ENCODE data around the gene RNF31. TPM values are rescaled to one million over a fixed set of nuclear protein-coding genes. Genes with fewer than 3 reads are reported as not detected.
"Not testable (repeated sequence)": the region's sequence is repeated elsewhere in the genome, so short reads cannot be mapped to it uniquely, and the experiment has no call there.

RNF31 gene
- total RNA-seq, 1 donor from 2014 or later = 80.4 TPM

DNA sequence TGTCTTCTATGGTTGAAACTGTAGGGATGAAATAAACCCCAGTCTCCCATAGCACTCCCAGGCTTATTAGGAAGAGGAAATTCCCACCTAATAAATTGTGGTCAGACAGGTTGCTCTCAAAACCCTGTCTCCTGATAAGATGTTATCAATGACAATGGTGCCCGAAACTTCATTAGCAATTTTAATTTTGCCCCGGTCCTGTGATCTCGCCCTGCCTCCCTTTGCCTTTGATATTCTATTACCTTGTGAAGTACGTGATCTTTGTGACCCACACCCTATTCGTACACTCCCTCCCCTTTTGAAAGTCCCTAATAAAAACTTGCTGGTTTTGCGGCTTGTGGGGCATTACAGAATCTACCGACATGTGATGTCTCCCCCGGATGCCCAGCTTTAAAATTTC lies 55.2 kb downstream of the RNF31 start:
- H3K4me1 Mint-ChIP-seq (ENCODE audit: low read depth) = peaks cover 12% of the 10 kb centered on the region

DNA sequence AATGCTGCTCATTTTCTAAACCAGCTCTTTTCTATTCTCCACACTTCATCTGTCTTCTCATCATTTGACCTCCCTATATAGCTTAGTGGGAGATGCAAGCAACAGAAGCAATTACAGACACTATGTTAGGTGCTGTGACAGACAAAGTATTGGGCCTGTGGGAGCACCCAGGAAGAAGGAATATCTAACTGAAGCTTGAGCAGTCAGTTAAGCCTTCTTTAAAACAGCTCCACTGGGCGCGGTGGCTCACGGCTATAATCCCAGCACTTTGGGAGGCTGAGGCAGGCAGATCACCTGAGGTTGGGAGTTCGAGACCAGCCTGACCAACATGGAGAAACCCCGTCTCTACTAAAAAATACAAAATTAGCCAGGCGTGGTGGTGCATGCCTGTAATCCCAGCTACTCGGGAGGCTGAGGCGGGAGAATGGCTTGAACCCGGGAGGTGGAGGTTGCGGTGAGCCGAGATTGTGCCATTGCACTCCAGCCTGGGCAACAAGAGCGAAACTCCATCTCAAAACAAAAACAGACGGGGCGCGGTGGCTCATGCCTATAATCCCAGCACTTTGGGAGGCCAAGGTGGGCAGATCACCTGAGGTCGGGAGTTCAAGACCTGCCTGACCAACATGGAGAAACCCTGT lies 56.1 kb downstream of the RNF31 start:
- H3K27me3 Mint-ChIP-seq (ENCODE audit: low read depth); DNase-seq (ENCODE audit: low spot score); H3K27ac Mint-ChIP-seq; H3K4me3 Mint-ChIP-seq (ENCODE audit: low read depth); intact Hi-C loops (cut with micrococcal nuclease): not testable (repeated sequence)
- Mint-ChIP-seq H3K36me3 (ENCODE audit: low read depth) (peaks cover 84% of the 10 kb centered on the region), H3K4me1 (ENCODE audit: low read depth) (peaks cover 15% of the 10 kb centered on the region), H3K9me3 (peaks cover 11% of the 10 kb centered on the region)

More for the DNA sequence above, 55.2 kb downstream of the RNF31 start:
- H3K4me3 Mint-ChIP-seq (ENCODE audit: low read depth); H3K27ac Mint-ChIP-seq; DNase-seq (ENCODE audit: low spot score); H3K27me3 Mint-ChIP-seq (ENCODE audit: low read depth); intact Hi-C loops (cut with micrococcal nuclease): not testable (repeated sequence)
- H3K36me3 Mint-ChIP-seq (ENCODE audit: low read depth) = peaks cover 78% of the 10 kb centered on the region
- H3K9me3 Mint-ChIP-seq = peaks cover 11% of the 10 kb centered on the region

DNA sequence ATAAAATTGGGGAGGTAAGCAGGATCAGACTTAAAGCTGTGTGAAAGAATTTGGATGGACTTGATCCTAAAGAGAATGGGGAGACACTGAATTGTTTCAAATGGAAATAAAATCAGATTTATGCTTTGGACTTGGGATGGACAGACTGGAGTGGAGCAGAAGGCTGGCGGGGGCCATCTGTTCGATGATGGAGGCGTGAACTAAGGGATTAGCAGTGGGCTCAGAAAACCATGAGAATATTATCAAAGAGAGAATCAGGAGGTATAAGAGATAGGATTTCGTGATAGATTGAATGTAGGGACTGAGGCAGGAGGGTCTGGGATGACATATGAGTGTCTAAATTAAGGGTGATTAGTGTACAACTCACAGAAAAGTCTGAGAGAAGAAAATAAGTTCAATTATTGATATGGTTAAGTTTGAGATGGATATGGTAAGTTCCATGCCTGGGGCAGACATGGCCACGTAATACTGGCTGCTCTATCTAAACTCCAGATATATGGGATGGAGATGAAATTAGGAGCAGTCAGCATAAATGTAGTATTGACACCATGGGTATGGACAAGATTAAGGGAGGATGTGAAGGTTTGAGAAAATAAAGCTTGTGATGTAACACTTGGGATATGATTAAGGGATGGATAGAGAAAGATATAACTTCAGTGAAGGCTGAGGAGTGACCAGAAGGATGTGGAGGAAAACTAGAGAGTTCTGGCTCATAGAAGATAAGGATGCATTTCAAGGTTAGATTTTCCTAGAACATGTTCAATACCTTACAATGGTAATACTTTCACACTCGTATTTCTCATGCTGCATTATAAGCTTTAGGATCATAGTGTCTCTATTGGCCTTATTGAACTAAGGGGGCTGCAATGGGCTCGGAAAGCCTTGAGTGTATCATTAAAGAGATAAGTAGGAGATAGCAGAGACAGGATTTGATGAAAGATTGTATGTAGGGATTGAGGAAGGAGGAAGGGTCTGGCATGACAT lies 57.2 kb downstream of the RNF31 start:
- no peak for DNase-seq (ENCODE audit: low spot score)
- Mint-ChIP-seq H3K4me1 (ENCODE audit: low read depth) (peaks cover 9% of the 10 kb centered on the region), H3K9me3 (peaks cover 11% of the 10 kb centered on the region), H3K36me3 (ENCODE audit: low read depth) (peaks cover 79% of the 10 kb centered on the region), H3K4me3 (ENCODE audit: low read depth) (no peak overlapping the region), H3K27me3 (ENCODE audit: low read depth) (no peaks in the 10 kb centered on the region), H3K27ac (no peak overlapping the region)
- intact Hi-C loops (cut with micrococcal nuclease) = no loop called here

DNA sequence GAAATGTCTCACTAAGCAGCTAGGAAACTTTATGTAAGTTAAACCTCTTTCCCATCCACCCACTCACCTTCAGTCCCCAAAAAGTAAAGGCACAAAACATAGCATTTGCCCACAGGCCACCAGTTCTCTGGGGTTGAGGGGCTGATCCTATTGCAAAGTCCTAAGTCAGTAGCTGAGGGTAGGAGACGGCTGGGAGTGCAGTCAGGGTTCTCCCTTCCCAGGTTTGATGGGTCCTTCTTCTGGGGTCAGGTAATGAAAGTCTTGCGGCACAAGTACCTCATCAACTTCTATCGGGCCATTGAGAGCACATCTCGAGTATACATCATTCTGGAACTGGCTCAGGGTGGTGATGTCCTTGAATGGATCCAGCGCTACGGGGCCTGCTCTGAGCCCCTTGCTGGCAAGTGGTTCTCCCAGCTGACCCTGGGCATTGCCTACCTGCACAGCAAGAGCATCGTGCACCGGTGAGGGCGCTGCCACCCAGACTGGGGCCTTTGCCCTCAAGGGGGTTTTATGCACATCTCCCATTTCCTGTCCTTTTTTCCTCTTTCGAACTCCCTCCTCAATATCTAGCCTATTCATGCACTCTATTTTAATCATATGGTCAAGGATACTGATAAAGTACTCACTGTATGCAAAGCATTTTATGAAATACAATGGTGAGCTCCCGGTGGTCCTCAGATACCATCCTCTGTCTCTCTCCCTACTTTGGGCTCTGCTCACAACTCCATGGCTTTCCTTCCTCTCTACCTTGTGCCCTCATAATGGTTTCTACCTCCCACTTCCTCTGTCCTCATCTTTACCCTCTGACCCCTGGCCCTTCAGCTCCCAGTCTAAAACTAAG lies 59.2 kb downstream of the RNF31 start:
- H3K27ac Mint-ChIP-seq = no peak overlapping the region
- H3K27me3 Mint-ChIP-seq (ENCODE audit: low read depth) = no peaks in the 10 kb centered on the region
- no peak overlapping the region for H3K4me3 Mint-ChIP-seq (ENCODE audit: low read depth)
- peaks cover 10% of the 10 kb centered on the region for H3K9me3 Mint-ChIP-seq
- peaks cover 13% of the 10 kb centered on the region for H3K4me1 Mint-ChIP-seq (ENCODE audit: low read depth)
- DNase-seq (ENCODE audit: low spot score) = no peak
- peaks cover 86% of the 10 kb centered on the region for H3K36me3 Mint-ChIP-seq (ENCODE audit: low read depth)
- intact Hi-C loops (cut with micrococcal nuclease) = no loop called here

DNA sequence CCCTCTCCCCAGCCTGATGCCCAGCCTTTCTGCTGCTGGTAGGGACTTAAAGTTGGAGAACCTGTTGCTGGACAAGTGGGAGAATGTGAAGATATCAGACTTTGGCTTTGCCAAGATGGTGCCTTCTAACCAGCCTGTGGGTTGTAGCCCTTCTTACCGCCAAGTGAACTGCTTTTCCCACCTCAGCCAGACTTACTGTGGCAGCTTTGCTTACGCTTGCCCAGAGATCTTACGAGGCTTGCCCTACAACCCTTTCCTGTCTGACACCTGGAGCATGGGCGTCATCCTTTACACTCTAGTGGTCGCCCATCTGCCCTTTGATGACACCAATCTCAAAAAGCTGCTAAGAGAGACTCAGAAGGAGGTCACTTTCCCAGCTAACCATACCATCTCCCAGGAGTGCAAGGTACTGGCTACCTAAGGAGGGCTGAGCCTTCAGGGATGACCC lies 59.8 kb downstream of the RNF31 start:
- intact Hi-C loops (cut with micrococcal nuclease) = no loop called here
- no peak for DNase-seq (ENCODE audit: low spot score)
- Mint-ChIP-seq H3K27me3 (ENCODE audit: low read depth) (no peaks in the 10 kb centered on the region), H3K9me3 (peaks cover 8% of the 10 kb centered on the region), H3K4me3 (ENCODE audit: low read depth) (no peak overlapping the region), H3K36me3 (ENCODE audit: low read depth) (peaks cover 84% of the 10 kb centered on the region), H3K4me1 (ENCODE audit: low read depth) (peaks cover 17% of the 10 kb centered on the region), H3K27ac (peak overlapping the region; percentile 14)

DNA sequence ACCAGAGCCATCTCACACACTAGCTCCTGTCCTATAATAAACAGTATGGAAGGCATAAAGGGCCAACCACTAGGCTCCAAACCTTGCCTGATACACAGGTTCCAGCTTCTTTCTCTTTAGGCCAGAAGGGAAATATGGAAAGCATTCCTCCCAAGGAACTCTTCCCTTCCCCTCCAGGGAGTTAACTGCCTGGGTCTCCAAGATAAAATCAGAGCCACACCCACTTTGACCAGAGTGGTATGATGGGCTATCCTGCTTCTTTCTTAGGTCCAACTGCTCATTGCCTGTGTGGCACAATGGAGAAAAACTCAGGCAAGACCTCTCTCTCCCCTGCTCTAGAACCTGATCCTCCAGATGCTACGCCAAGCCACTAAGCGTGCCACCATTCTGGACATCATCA lies 60.3 kb downstream of the RNF31 start:
- Mint-ChIP-seq H3K9me3 (peaks cover 6% of the 10 kb centered on the region), H3K27me3 (ENCODE audit: low read depth) (no peaks in the 10 kb centered on the region), H3K4me3 (ENCODE audit: low read depth) (no peak overlapping the region), H3K36me3 (ENCODE audit: low read depth) (peaks cover 82% of the 10 kb centered on the region), H3K4me1 (ENCODE audit: low read depth) (peaks cover 17% of the 10 kb centered on the region), H3K27ac (no peak overlapping the region)
- intact Hi-C loops (cut with micrococcal nuclease) = no loop called here
- DNase-seq (ENCODE audit: low spot score) = no peak

Other genes starting within 250 kb of the RNF31 start
- gene DHRS4, start 193.7 kb upstream of the RNF31 start, total RNA-seq = 17.8 and 22.5 TPM in 2 replicates
- gene DHRS4L2, start 158.6 kb upstream of the RNF31 start, total RNA-seq = 23.9 and 24.9 TPM in 2 replicates
- gene CARMIL3, start 95.5 kb upstream of the RNF31 start, total RNA-seq = 1.3 and 1.7 TPM in 2 replicates
- gene CPNE6, start 75.9 kb upstream of the RNF31 start, total RNA-seq = not detected in 2 replicates
- 62.7 and 62.8 TPM in 2 replicates for gene PCK2, start 53.2 kb upstream of the RNF31 start, total RNA-seq
- gene DCAF11, start 32.7 kb upstream of the RNF31 start, total RNA-seq = 67.2 and 77.3 TPM in 2 replicates
- gene NRL, start 32.5 kb upstream of the RNF31 start, total RNA-seq = 1.6 and 1.8 TPM in 2 replicates
- gene FITM1, start 16.8 kb upstream of the RNF31 start, total RNA-seq = 1.0 and 1.2 TPM in 2 replicates
- gene PSME1, start 11.3 kb upstream of the RNF31 start, total RNA-seq = 340 and 342 TPM in 2 replicates
- 26.4 and 30.4 TPM in 2 replicates for gene EMC9, start 5.9 kb upstream of the RNF31 start, total RNA-seq
- 567 TPM in 2 replicates for gene PSME2, start 888 bp upstream of the RNF31 start, total RNA-seq
- gene IRF9, start 13.8 kb downstream of the RNF31 start, total RNA-seq = 124 and 129 TPM in 2 replicates
- gene REC8, start 24.6 kb downstream of the RNF31 start, total RNA-seq = 20.0 and 28.2 TPM in 2 replicates
- gene IPO4, start 41.3 kb downstream of the RNF31 start, total RNA-seq = 77.0 and 80.4 TPM in 2 replicates
- gene TM9SF1, start 47.9 kb downstream of the RNF31 start, total RNA-seq = 27.8 and 30.8 TPM in 2 replicates
- 0.21 TPM in 1 of 2 replicates, not detected in the other for gene TSSK4, start 58.2 kb downstream of the RNF31 start, total RNA-seq
- 80.0 and 82.4 TPM in 2 replicates for gene CHMP4A, start 66.0 kb downstream of the RNF31 start, total RNA-seq
- 13.2 and 13.5 TPM in 2 replicates for gene MDP1, start 68.6 kb downstream of the RNF31 start, total RNA-seq
- gene NEDD8, start 84.9 kb downstream of the RNF31 start, total RNA-seq = 194 and 202 TPM in 2 replicates
- 36.3 and 43.8 TPM in 2 replicates for gene GMPR2, start 85.4 kb downstream of the RNF31 start, total RNA-seq
- 81.1 and 87.3 TPM in 2 replicates for gene TINF2, start 95.1 kb downstream of the RNF31 start, total RNA-seq
- gene TGM1, start 115.7 kb downstream of the RNF31 start, total RNA-seq = 3.4 and 4.4 TPM in 2 replicates
- gene RABGGTA, start 124.1 kb downstream of the RNF31 start, total RNA-seq = 33.9 and 38.4 TPM in 2 replicates
- gene DHRS1, start 152.3 kb downstream of the RNF31 start, total RNA-seq = 9.7 and 10.4 TPM in 2 replicates
- gene NOP9, start 152.4 kb downstream of the RNF31 start, total RNA-seq = 39.7 and 42.0 TPM in 2 replicates
- 19.6 and 24.7 TPM in 2 replicates for gene CIDEB, start 160.5 kb downstream of the RNF31 start, total RNA-seq
- gene LTB4R2, start 162.6 kb downstream of the RNF31 start, total RNA-seq = 7.9 and 9.5 TPM in 2 replicates
- 10.7 and 11.9 TPM in 2 replicates for gene LTB4R, start 164.0 kb downstream of the RNF31 start, total RNA-seq
- gene ADCY4, start 187.6 kb downstream of the RNF31 start, total RNA-seq = 1.5 and 2.3 TPM in 2 replicates
- gene RIPK3, start 192.5 kb downstream of the RNF31 start, total RNA-seq = 13.2 and 15.4 TPM in 2 replicates
- gene NFATC4, start 220.7 kb downstream of the RNF31 start, total RNA-seq = 0.21 TPM in 1 of 2 replicates, not detected in the other